Left colon (tissue), 2 donors: Measurements from ENCODE around the gene CD83. TPM values are rescaled to one million over a fixed set of nuclear protein-coding genes. Genes with fewer than 3 reads are reported as not detected.

Source experiments
- ATAC-seq: fragments of 200-7000 bp; cut with Tn5 transposase; one replicate; pipeline ENCODE4 v1.9.1; 2020; ENCODE audit warnings: mild to moderate bottlenecking, moderate library complexity
- DNase-seq, 2 donors: peaks; one replicate each; pipeline ENCODE4 v3.0.0-alpha.2; 2020
- intact Hi-C, 2 donors: fragments of 100-400 bp; cut with DNase I in 1 of 2; cut with micrococcal nuclease in 1 of 2; formaldehyde crosslinking; loops; one replicate each; pipeline versions ENCODE4 v1.11.2 to v1.14.0; 2022; cut with DNase I, micrococcal nuclease
- total RNA-seq, 2 donors: library from RNA; stranded (reverse); fragmentation: NEBNext Ultra II Directional; extraction: Animal tissue kit (Norgen Biotek cat#: 25700); gene quantifications; one replicate each; pipeline ENCODE4 v1.2.1, GENCODE V29; 2021
- donor health status: DM: no; HTN: no; CAD: no.
- donor health status: DM: yes; HTN: yes; CAD: no.

CD83 gene
- total RNA-seq, 2 donors from 2014 or later, result 1.3 to 2.6 TPM

GRCh38 chr6:14174226-14174625 is 56.7 kb downstream of the CD83 start:
- no peak for ATAC-seq
- intact Hi-C loops, result no loop called here
- no peak for DNase-seq

- DNase-seq (no peak), ATAC-seq (no peak)
- intact Hi-C loops, result no loop called here
These were observed 57.4 kb downstream of the CD83 start for GRCh38 chr6:14174996-14175395.

GRCh38 chr6:14176429-14176828 is 58.9 kb downstream of the CD83 start:
- intact Hi-C loops, result no loop called here
- DNase-seq (no peak), ATAC-seq (peak; percentile 87)

GRCh38 chr6:14177413-14178082 is 60.0 kb downstream of the CD83 start:
- ATAC-seq (peak; percentile 78), DNase-seq (no peak)
- intact Hi-C loops, result no loop called here

- ATAC-seq (no peak), DNase-seq (no peak)
- intact Hi-C loops, result no loop called here
These were observed 60.5 kb downstream of the CD83 start for GRCh38 chr6:14178083-14178445.

- ATAC-seq (no peak), DNase-seq (no peak)
- intact Hi-C loops, result no loop called here
These were observed 63.0 kb downstream of the CD83 start for GRCh38 chr6:14180609-14181008.

GRCh38 chr6:14182916-14183315 is 65.3 kb downstream of the CD83 start:
- intact Hi-C loops, result no loop called here
- ATAC-seq, result no peak
- DNase-seq, result no peak

Other genes starting within 250 kb of the CD83 start
- under 1 TPM in 1 of 2 donors, not detected in 1; 0.06 TPM for gene RNF182, start 192.8 kb upstream of the CD83 start, total RNA-seq